ENCODE data around the gene TUBGCP5.

TUBGCP5 gene

DNA sequence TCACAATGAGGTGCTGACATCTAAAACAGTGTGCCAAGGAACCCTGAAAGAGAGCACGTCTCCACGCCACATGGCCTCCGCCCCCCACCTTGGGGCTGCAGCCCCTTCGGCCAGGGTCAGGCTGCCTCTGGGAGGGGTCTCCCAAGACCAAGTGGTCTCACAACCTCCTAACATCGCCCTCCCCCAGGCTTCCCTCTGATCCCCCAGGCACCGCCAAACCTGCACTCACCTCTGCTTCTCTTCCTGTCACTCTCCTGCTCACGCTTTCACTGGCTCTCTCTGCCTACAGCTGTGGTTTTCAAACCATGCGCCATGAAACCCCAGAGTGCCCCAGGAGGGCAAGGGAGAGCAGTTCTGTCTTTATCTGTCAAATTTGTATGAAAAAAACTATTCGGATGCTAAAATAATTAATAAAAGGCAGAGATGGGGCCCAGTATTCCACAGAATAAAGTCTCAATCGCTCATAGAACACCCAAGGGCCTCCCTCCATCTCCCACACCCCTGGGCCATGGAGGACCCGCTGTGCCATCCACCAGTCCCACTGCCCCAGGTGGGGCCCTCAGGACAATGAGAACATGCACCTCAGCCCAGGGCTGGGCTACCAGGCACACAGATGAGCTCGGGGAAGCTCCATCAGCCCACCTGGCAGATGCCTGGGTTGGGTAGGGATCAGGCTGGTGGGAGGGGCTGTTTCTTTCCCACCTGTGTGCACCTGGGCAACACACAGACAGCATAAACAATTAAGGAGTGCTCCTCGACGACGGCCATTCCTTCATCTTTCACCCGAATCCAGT is 80.7 kb downstream of the TUBGCP5 start:
- no peak overlapping the region for H3K9ac ChIP-seq (ENCODE audit: low read length)
- no peaks in the 10 kb centered on the region for H3K27me3 ChIP-seq (replicated peaks; ENCODE audit: control insufficient read depth, insufficient read depth, low read length)
- no peak overlapping the region for H3K4me3 ChIP-seq (ENCODE audit: low read length)
- H3K36me3 ChIP-seq (ENCODE audit: control insufficient read depth, insufficient read depth, low read length, severe bottlenecking): no peaks in the 10 kb centered on the region
- no peaks in the 10 kb centered on the region for H3K9me3 ChIP-seq (ENCODE audit: control insufficient read depth, low read length)
- no peak for DNase-seq (ENCODE audit: low read depth)
- peaks cover 40% of the 10 kb centered on the region for H3K4me1 ChIP-seq (ENCODE audit: control insufficient read depth, insufficient read depth, low read length)

DNA sequence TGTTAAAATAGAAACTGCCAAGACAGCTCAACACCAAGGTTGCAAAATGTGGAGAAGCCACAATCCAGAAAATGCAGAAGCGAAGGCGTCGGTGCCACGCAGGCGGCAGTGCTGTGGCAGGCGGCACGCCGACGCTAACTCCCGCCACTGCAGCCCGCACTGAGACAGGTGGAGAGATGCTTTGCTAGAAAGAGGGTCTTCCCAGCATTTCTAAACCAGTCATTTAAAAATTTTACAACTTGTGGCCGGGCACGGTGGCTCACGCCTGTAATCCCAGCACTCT is 82.5 kb downstream of the TUBGCP5 start:
- Histone ChIP-seq H3K4me3 (ENCODE audit: low read length) (no peak overlapping the region), H3K27me3 (replicated peaks; ENCODE audit: control insufficient read depth, insufficient read depth, low read length) (no peaks in the 10 kb centered on the region), H3K36me3 (ENCODE audit: control insufficient read depth, insufficient read depth, low read length, severe bottlenecking) (no peaks in the 10 kb centered on the region), H3K4me1 (ENCODE audit: control insufficient read depth, insufficient read depth, low read length) (peaks cover 26% of the 10 kb centered on the region), H3K9me3 (ENCODE audit: control insufficient read depth, low read length) (no peaks in the 10 kb centered on the region), H3K9ac (ENCODE audit: low read length) (no peak overlapping the region)
- DNase-seq (ENCODE audit: low read depth): no peak

GRCh38 chr15:22956257-22956977 is 83.0 kb downstream of the TUBGCP5 start:
- H3K27me3 ChIP-seq (replicated peaks; ENCODE audit: control insufficient read depth, insufficient read depth, low read length): no peaks in the 10 kb centered on the region

GRCh38 chr15:22955544-22956119 is 83.7 kb downstream of the TUBGCP5 start:
- Histone ChIP-seq H3K9ac (ENCODE audit: low read length) (no peak overlapping the region), H3K36me3 (ENCODE audit: control insufficient read depth, insufficient read depth, low read length, severe bottlenecking) (no peaks in the 10 kb centered on the region), H3K4me3 (ENCODE audit: low read length) (no peak overlapping the region), H3K4me1 (ENCODE audit: control insufficient read depth, insufficient read depth, low read length) (peaks cover 18% of the 10 kb centered on the region), H3K9me3 (ENCODE audit: control insufficient read depth, low read length) (no peaks in the 10 kb centered on the region), H3K27me3 (replicated peaks; ENCODE audit: control insufficient read depth, insufficient read depth, low read length) (no peaks in the 10 kb centered on the region)
- no peak for DNase-seq (ENCODE audit: low read depth)

More at GRCh38 chr15:22956257-22956977, 83.0 kb downstream of the TUBGCP5 start:
- Histone ChIP-seq H3K4me1 (ENCODE audit: control insufficient read depth, insufficient read depth, low read length) (peaks cover 23% of the 10 kb centered on the region), H3K9me3 (ENCODE audit: control insufficient read depth, low read length) (no peaks in the 10 kb centered on the region), H3K4me3 (ENCODE audit: low read length) (no peak overlapping the region), H3K9ac (ENCODE audit: low read length) (no peak overlapping the region), H3K36me3 (ENCODE audit: control insufficient read depth, insufficient read depth, low read length, severe bottlenecking) (no peaks in the 10 kb centered on the region)
- DNase-seq (ENCODE audit: low read depth): no peak

- Histone ChIP-seq H3K4me1 (ENCODE audit: control insufficient read depth, insufficient read depth, low read length) (peaks cover 19% of the 10 kb centered on the region), H3K27me3 (replicated peaks; ENCODE audit: control insufficient read depth, insufficient read depth, low read length) (no peaks in the 10 kb centered on the region), H3K4me3 (ENCODE audit: low read length) (no peak overlapping the region), H3K9ac (ENCODE audit: low read length) (no peak overlapping the region), H3K36me3 (ENCODE audit: control insufficient read depth, insufficient read depth, low read length, severe bottlenecking) (no peaks in the 10 kb centered on the region), H3K9me3 (ENCODE audit: control insufficient read depth, low read length) (no peaks in the 10 kb centered on the region)
- DNase-seq (ENCODE audit: low read depth): no peak
Observed at GRCh38 chr15:22954798-22955543, 84.4 kb downstream of the TUBGCP5 start.

DNA sequence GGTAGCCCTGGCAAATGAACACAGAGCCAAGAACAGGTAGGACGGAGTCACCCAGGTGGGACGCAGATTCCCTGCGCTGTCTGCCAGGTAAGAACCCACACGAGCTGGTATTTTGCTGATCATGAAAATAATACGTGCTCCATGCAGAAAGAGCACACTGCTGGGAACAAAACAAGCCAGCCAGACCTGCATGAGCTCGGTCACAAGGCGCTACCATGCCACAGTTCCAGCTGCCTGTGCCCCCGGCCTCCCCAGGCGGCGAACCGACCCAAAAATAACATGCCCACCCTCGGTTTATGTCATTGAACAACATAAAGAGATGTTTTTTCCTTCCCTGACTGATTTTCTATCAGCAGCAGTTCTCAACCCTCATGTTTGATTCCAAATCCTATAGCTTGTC is 85.0 kb downstream of the TUBGCP5 start:
- Histone ChIP-seq H3K4me1 (ENCODE audit: control insufficient read depth, insufficient read depth, low read length) (peaks cover 25% of the 10 kb centered on the region), H3K27me3 (replicated peaks; ENCODE audit: control insufficient read depth, insufficient read depth, low read length) (no peaks in the 10 kb centered on the region), H3K4me3 (ENCODE audit: low read length) (no peak overlapping the region), H3K36me3 (ENCODE audit: control insufficient read depth, insufficient read depth, low read length, severe bottlenecking) (no peaks in the 10 kb centered on the region), H3K9ac (ENCODE audit: low read length) (no peak overlapping the region), H3K9me3 (ENCODE audit: control insufficient read depth, low read length) (no peaks in the 10 kb centered on the region)
- DNase-seq (ENCODE audit: low read depth): no peak

DNA sequence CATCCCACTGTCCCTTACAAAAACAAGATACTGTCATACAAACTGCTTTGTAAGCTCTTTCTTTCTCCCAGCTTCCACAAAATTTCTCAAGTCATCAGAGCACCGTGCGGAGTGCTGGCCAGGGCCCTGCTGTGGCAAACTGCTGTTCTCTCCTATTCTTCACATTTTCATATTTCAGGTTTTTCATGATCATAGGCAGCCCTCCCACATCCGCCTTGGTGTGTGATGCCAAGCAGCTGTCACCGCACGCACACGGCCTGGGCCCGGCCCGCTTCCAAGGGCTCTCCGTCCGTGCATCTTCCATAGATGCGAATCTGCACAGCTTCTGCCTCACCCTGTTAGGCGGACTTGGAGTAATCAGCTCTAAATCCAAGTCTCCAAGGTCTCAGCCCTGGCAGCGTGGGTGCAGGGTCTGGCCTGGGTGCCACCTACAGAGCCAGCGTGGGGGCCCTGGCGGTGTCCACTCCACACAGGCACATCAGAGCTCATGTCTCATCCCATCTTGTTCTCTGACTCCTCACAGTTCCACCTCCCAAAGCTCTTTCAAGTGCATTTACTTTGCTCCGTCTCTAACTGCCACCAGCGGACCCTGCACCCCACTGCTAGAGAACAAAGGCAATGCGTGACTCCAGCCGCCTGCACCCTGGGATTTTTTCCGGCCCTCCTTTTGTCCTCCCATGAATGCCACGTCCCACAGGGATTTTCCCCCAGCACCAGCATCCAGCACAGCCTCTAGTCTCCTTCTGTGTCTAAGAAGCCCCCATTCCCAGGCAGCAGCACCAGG is 86.4 kb downstream of the TUBGCP5 start:
- Histone ChIP-seq H3K27me3 (replicated peaks; ENCODE audit: control insufficient read depth, insufficient read depth, low read length) (no peaks in the 10 kb centered on the region), H3K9ac (ENCODE audit: low read length) (no peak overlapping the region), H3K36me3 (ENCODE audit: control insufficient read depth, insufficient read depth, low read length, severe bottlenecking) (no peaks in the 10 kb centered on the region), H3K9me3 (ENCODE audit: control insufficient read depth, low read length) (no peaks in the 10 kb centered on the region), H3K4me1 (ENCODE audit: control insufficient read depth, insufficient read depth, low read length) (peaks cover 38% of the 10 kb centered on the region), H3K4me3 (ENCODE audit: low read length) (no peak overlapping the region)
- DNase-seq (ENCODE audit: low read depth): no peak

GRCh38 chr15:22951381-22952280 is 87.7 kb downstream of the TUBGCP5 start:
- Histone ChIP-seq H3K4me3 (ENCODE audit: low read length) (no peak overlapping the region), H3K36me3 (ENCODE audit: control insufficient read depth, insufficient read depth, low read length, severe bottlenecking) (peaks cover 3% of the 10 kb centered on the region), H3K9ac (ENCODE audit: low read length) (no peak overlapping the region), H3K4me1 (ENCODE audit: control insufficient read depth, insufficient read depth, low read length) (peaks cover 42% of the 10 kb centered on the region), H3K27me3 (replicated peaks; ENCODE audit: control insufficient read depth, insufficient read depth, low read length) (no peaks in the 10 kb centered on the region), H3K9me3 (ENCODE audit: control insufficient read depth, low read length) (no peaks in the 10 kb centered on the region)
- DNase-seq (ENCODE audit: low read depth): no peak

GRCh38 chr15:22951031-22951380 is 88.4 kb downstream of the TUBGCP5 start:
- Histone ChIP-seq H3K27me3 (replicated peaks; ENCODE audit: control insufficient read depth, insufficient read depth, low read length) (no peaks in the 10 kb centered on the region), H3K4me3 (ENCODE audit: low read length) (no peak overlapping the region), H3K4me1 (ENCODE audit: control insufficient read depth, insufficient read depth, low read length) (peaks cover 42% of the 10 kb centered on the region), H3K36me3 (ENCODE audit: control insufficient read depth, insufficient read depth, low read length, severe bottlenecking) (peaks cover 3% of the 10 kb centered on the region), H3K9ac (ENCODE audit: low read length) (no peak overlapping the region), H3K9me3 (ENCODE audit: control insufficient read depth, low read length) (no peaks in the 10 kb centered on the region)
- DNase-seq (ENCODE audit: low read depth): no peak
